Esophagus squamous epithelium (tissue), 4 donors: ENCODE results near the gene ROCK2.

Experiments
- POLR2A ChIP-seq, 4 donors: fragments of 450-650 bp; IDR thresholded peaks; one replicate each; pipeline ENCODE4 v1.6.1; 2017; ENCODE audit warnings: antibody characterized with exemption in 4 of 4, mild to moderate bottlenecking in 4 of 4, moderate library complexity in 3 of 4
- TF ChIP-seq, protein P1 (sequence below), 6 experiments: fragments of 450-650 bp in 4 of 6; fragments of 200-600 bp in 2 of 6; sonication (generic) in 2 of 6; IDR thresholded peaks; one replicate each; pipeline ENCODE4 v1.5.1; 2016 to 2019; ENCODE audit warnings: antibody characterized with exemption in 6 of 6, mild to moderate bottlenecking in 4 of 6, moderate library complexity in 4 of 6

DNA sequence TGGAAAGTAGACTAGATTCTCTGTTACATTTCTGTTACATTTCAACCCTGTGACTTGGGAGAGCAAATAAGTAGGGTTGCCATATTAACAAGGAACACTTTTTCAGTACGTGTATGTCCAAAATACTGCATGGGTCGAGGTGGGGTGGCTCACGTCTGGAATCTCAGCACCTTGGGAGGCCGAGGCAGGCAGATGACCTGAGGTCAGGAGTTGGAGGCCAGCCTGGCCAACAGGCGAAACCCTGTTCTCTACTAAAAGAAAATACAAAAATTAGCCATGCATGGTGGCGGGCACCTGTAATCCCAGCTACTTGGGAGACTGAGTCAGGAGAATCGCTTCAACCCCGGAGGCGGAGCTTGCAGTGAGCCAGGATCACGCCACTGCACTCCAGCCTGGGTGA lies 178.0 kb downstream of the ROCK2 start:
- no peak for TF ChIP-seq POLR2A (IDR thresholded peaks at IDR 0.05)
- TF ChIP-seq, protein P1, sequence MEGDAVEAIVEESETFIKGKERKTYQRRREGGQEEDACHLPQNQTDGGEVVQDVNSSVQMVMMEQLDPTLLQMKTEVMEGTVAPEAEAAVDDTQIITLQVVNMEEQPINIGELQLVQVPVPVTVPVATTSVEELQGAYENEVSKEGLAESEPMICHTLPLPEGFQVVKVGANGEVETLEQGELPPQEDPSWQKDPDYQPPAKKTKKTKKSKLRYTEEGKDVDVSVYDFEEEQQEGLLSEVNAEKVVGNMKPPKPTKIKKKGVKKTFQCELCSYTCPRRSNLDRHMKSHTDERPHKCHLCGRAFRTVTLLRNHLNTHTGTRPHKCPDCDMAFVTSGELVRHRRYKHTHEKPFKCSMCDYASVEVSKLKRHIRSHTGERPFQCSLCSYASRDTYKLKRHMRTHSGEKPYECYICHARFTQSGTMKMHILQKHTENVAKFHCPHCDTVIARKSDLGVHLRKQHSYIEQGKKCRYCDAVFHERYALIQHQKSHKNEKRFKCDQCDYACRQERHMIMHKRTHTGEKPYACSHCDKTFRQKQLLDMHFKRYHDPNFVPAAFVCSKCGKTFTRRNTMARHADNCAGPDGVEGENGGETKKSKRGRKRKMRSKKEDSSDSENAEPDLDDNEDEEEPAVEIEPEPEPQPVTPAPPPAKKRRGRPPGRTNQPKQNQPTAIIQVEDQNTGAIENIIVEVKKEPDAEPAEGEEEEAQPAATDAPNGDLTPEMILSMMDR (IDR thresholded peaks at IDR 0.05): no peak
